GM12878 (cell line): ENCODE data around the gene SLX4IP.

Experiments
- DPF2 ChIP-seq: fragments of 450-650 bp; IDR thresholded peaks from 2 replicates; pipeline ENCODE4 v1.6.1; 2017; ENCODE audit warnings: mild to moderate bottlenecking
- EP300 ChIP-seq, 2 experiments: fragments of 150-350 bp in 1 of 2; IDR thresholded peaks; 2 replicates each; pipeline ENCODE4 v1.6.1; 2011 to 2012; ENCODE audit warnings: low read depth in 2 of 2, low read length in 2 of 2, borderline replicate concordance in 1 of 2, improper control_type of control experiment in 1 of 2, inconsistent platforms in 1 of 2; ENCODE audit not compliant: control insufficient read depth in 1 of 2
- JUNB ChIP-seq: IDR thresholded peaks from 2 replicates; pipeline ENCODE4 v1.6.1; 2016; ENCODE audit warnings: antibody characterized with exemption, mild to moderate bottlenecking
- JUND ChIP-seq: IDR thresholded peaks from 2 replicates; pipeline ENCODE4 v1.6.1; 2012; ENCODE audit warnings: low read depth, mild to moderate bottlenecking, low read length, improper control_type of control experiment, moderate library complexity
- KDM1A ChIP-seq: fragments of 200-600 bp; sonication (generic); IDR thresholded peaks from 2 replicates; pipeline ENCODE4 v1.6.1; 2016; ENCODE audit warnings: borderline replicate concordance
- PML ChIP-seq: IDR thresholded peaks from 2 replicates; pipeline ENCODE4 v1.6.1; 2012; ENCODE audit warnings: low read length, inconsistent platforms
- POLR2A ChIP-seq: IDR thresholded peaks from 2 replicates; pipeline ENCODE4 v1.6.1; 2011; ENCODE audit warnings: low read depth, mild to moderate bottlenecking, low read length
- RFX5 ChIP-seq: IDR thresholded peaks from 2 replicates; pipeline ENCODE4 v1.6.1; 2011; ENCODE audit warnings: low read depth, low read length, improper control_type of control experiment
- SUZ12 ChIP-seq: fragments of 200-600 bp; sonication (generic); IDR thresholded peaks from one replicate; pipeline ENCODE4 v1.6.1; 2018; ENCODE audit warnings: antibody characterized with exemption, mild to moderate bottlenecking; ENCODE audit not compliant: unreplicated experiment
- ZBED1 ChIP-seq: IDR thresholded peaks from 2 replicates; pipeline ENCODE4 v1.6.1; 2016; ENCODE audit warnings: borderline replicate concordance
- ZNF274 ChIP-seq: IDR thresholded peaks from one replicate; pipeline ENCODE4 v1.8.0; 2011; ENCODE audit not compliant: insufficient read length, insufficient read depth
- TF ChIP-seq, protein P1 (sequence below): IDR thresholded peaks from 2 replicates; pipeline ENCODE4 v1.6.1; 2011; ENCODE audit warnings: low read depth, mild to moderate bottlenecking, low read length, moderate library complexity, borderline replicate concordance; ENCODE audit errors: extremely low read depth
- TF ChIP-seq, protein P2 (sequence below), 3 experiments: IDR thresholded peaks in 2 of 3; conservative IDR thresholded peaks in 1 of 3; 2 replicates each; pipeline ENCODE4 v1.5.1; 2011; ENCODE audit warnings: low read depth in 3 of 3, low read length in 3 of 3, mild to moderate bottlenecking in 3 of 3, control low read depth in 2 of 3, moderate library complexity in 2 of 3, inconsistent platforms in 1 of 3, mixed read lengths in 1 of 3; ENCODE audit not compliant: control insufficient read depth in 2 of 3, insufficient read depth in 1 of 3; ENCODE audit errors: extremely low read depth in 1 of 3
- TF ChIP-seq, protein P3 (sequence below): fragments of 150-350 bp; IDR thresholded peaks from 2 replicates; pipeline ENCODE4 v1.6.1; 2016; ENCODE audit warnings: low read depth, low read length

DNA sequence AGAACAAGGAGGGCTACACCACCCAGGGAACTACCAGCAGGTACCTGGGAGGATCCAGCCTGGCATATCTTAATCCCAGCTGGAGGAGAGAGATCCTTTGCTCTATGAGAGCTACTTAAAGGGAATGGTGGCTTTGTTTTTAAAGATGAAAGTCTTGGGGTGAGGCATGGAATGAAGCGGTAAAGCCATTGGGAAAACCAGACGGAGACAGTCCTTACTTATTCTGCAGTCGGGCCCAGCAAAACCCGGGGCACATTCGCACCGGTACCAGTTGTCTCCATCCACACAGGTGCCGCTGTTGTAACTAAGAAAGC, 208.4 kb downstream of the SLX4IP start:
- TF ChIP-seq SUZ12 (no peak), POLR2A (no peak), PML (no peak), ZNF274 (no peak), EP300 (IDR thresholded peaks at IDR 0.05; ENCODE audit: borderline replicate concordance in 1 of 2, control insufficient read depth in 1 of 2, low read depth in 2 of 2, low read length in 2 of 2) (no peak), RFX5 (no peak), JUND (no peak), ZBED1 (no peak), JUNB (no peak), DPF2 (no peak), KDM1A (no peak)
- TF ChIP-seq, protein P1, sequence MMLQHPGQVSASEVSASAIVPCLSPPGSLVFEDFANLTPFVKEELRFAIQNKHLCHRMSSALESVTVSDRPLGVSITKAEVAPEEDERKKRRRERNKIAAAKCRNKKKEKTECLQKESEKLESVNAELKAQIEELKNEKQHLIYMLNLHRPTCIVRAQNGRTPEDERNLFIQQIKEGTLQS: no peak
- TF ChIP-seq, protein P2, sequence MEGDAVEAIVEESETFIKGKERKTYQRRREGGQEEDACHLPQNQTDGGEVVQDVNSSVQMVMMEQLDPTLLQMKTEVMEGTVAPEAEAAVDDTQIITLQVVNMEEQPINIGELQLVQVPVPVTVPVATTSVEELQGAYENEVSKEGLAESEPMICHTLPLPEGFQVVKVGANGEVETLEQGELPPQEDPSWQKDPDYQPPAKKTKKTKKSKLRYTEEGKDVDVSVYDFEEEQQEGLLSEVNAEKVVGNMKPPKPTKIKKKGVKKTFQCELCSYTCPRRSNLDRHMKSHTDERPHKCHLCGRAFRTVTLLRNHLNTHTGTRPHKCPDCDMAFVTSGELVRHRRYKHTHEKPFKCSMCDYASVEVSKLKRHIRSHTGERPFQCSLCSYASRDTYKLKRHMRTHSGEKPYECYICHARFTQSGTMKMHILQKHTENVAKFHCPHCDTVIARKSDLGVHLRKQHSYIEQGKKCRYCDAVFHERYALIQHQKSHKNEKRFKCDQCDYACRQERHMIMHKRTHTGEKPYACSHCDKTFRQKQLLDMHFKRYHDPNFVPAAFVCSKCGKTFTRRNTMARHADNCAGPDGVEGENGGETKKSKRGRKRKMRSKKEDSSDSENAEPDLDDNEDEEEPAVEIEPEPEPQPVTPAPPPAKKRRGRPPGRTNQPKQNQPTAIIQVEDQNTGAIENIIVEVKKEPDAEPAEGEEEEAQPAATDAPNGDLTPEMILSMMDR (IDR thresholded peaks at IDR 0.05 in 2 of 3, conservative IDR thresholded peaks at IDR 0.05 in 1 of 3; ENCODE audit: control insufficient read depth in 2 of 3, extremely low read depth in 1 of 3, insufficient read depth in 1 of 3, low read depth in 3 of 3, low read length in 3 of 3): no peak
- TF ChIP-seq, protein P3, sequence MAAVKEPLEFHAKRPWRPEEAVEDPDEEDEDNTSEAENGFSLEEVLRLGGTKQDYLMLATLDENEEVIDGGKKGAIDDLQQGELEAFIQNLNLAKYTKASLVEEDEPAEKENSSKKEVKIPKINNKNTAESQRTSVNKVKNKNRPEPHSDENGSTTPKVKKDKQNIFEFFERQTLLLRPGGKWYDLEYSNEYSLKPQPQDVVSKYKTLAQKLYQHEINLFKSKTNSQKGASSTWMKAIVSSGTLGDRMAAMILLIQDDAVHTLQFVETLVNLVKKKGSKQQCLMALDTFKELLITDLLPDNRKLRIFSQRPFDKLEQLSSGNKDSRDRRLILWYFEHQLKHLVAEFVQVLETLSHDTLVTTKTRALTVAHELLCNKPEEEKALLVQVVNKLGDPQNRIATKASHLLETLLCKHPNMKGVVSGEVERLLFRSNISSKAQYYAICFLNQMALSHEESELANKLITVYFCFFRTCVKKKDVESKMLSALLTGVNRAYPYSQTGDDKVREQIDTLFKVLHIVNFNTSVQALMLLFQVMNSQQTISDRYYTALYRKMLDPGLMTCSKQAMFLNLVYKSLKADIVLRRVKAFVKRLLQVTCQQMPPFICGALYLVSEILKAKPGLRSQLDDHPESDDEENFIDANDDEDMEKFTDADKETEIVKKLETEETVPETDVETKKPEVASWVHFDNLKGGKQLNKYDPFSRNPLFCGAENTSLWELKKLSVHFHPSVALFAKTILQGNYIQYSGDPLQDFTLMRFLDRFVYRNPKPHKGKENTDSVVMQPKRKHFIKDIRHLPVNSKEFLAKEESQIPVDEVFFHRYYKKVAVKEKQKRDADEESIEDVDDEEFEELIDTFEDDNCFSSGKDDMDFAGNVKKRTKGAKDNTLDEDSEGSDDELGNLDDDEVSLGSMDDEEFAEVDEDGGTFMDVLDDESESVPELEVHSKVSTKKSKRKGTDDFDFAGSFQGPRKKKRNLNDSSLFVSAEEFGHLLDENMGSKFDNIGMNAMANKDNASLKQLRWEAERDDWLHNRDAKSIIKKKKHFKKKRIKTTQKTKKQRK: no peak
